GM23248 (cell line): Measurements from ENCODE around the gene DNAL4.

Source experiments
- EZH2 ChIP-seq: fragments of 200-600 bp; sonication (generic); IDR thresholded peaks from 2 replicates; pipeline ENCODE4 v1.6.1; 2018; ENCODE audit warnings: antibody characterized with exemption, mild to moderate bottlenecking; ENCODE audit not compliant: insufficient read depth, poor library complexity, severe bottlenecking
- EZH2phosphoT487 ChIP-seq: fragments of 200-600 bp; sonication (generic); IDR thresholded peaks from 2 replicates; pipeline ENCODE4 v1.6.1; 2018; ENCODE audit warnings: antibody characterized with exemption, moderate library complexity, mild to moderate bottlenecking, low read depth; ENCODE audit not compliant: insufficient read depth

DNA sequence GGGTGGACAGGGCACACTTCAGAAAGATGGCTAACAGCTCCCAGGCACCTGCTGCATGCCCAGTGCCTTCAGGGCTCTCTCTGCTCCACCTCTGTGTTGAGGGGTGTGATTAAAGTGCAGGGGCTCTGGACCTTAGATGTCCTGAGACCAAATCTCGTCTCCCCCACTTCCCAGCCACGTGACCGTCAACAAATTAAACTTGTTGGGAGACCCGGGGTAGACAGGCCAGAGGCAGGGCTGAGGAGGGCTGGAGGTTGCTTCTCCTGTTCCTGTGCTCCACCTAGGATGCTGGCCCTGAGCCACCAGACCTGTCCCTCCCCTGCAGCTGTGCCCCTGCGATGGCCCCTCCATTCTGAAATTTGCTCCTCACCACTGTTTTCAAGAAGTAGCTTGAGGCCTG, 32.9 kb upstream of the DNAL4 start:
- TF ChIP-seq EZH2, result no peak
- no peak for TF ChIP-seq EZH2phosphoT487
